HG02870 (cell line): ENCODE results near the gene TMEM132D.

Experiments
- ATAC-seq: cut with Tn5 transposase; IDR thresholded peaks from one replicate; pipeline ENCODE4 v1.9.1; 2021; ENCODE audit warnings: mild to moderate bottlenecking, moderate library complexity; ENCODE audit not compliant: unreplicated experiment

The TMEM132D gene

DNA sequence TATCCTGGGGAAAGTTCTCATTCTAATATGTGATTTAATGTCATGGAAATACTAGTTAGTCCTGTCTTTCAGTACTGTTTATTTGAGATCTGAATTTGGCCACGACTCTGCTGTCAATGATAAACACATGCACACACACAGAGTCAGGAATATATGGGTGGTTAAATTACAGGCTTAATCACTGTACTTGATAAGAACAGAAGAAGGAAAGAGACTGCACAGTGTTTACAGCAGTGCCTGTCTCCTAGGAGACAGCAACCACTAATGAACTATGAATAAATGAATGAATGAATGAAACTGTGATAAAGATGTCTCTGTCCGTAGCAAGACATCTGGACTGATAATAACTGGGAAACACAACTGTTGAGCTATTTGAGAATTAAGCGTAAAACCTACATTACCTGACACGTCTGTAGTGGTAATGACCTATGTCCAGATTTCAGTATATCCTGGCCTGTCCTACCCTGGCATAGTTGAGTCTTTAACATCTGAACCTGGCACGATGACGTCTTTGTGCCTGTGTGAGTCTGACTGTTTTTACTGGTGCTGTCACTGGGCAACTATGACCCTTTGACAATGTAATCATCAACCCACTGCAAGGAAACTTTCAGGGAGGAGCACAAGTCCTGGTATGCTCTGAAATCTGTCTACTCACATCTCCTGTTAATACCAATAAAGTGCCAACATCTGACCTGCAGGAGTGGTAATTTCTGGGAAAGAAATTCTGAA, 524.6 kb downstream of the TMEM132D start:
- ATAC-seq = no peak

DNA sequence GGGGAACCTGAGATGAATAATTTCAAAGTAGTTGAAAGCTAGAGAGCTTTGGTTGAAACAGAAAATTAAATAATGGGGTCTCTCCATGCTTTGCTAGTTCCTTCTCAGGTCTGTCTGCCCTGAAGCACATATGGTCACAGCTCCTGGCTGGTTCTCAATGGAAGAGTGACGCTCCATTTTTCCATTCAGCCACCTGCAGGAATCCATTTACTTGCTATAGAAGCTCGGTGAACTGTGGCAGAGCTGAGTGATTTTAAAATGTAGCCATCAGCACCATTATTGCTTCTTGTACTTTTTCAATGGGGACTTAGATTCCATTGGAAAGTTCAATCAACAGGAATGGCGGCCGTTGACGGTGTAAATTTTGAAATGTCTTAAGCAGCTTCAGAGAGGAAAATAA, 525.3 kb downstream of the TMEM132D start:
- no peak for ATAC-seq

DNA sequence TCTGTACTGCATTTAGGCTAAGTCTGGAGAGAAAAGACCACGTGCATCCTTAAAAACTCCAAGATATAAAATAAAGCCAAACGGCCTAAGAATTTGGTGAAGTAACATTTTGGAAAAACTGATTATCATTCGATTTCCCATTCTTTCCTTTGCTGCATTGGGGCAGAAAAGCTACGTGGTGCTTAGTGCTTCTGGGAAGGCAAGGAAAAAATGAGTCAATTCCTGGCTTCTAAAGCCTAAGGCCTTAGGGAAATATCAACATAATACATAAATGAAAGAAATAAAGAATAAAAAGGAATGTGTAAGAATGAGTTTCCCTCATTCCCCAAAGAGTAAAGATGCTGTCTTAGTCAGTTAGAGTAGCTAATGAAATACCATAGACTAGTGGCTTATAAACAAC, 530.1 kb downstream of the TMEM132D start:
- ATAC-seq = no peak

DNA sequence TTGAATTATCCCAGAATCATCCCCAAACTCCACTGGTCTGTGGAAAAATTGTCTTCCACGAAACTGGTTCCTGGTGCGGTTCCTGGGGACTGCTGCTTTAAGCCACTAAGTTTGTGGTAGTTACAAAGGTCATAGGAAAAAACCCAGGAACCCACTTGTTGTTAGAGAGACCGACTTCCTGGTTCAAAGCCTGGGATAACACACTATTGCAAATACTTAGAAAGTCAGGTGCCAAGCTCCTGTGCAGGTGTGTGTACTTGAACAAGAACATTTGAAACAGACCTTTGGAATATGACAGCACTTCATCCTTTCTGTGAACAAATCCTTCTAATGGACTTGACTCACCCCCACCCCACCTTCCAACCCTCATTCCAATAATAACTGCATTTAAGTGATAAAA, 530.9 kb downstream of the TMEM132D start:
- ATAC-seq = no peak

DNA sequence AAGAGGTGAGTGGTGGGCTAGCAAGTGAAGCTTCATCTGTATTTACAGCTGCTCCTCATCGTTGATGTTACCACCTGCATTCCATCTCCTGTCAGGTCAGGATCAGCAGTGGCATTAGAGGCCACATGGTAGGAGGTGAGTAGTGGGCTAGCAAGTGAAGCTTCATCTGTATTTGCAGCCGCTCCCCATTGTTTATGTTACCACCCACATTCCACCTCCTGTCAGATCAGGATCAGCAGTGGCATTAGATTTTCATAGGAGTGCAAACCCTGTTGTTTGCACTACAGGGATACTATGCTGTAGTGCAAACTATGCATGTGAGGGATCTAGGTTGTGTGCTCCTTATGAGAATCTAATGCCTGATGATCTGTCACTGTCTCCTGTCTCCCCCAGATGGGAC, 531.5 kb downstream of the TMEM132D start:
- ATAC-seq = no peak

DNA sequence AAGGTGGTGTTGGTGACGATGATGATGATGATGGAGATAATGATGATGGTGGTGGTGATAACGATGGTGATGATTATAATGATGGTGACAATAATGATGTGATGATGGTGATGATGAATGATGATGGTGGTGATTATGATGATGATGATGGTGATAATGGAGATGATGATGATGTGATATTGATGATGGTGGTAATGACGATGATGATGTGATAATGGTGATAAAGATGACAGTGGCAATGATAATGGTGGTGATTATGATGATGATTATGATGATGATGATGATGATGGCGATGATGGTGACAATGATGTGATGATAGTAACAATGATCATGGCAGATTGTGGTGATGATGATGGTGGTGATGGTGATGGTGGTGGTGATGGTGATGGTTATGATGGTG, 532.6 kb downstream of the TMEM132D start:
- no peak for ATAC-seq

DNA sequence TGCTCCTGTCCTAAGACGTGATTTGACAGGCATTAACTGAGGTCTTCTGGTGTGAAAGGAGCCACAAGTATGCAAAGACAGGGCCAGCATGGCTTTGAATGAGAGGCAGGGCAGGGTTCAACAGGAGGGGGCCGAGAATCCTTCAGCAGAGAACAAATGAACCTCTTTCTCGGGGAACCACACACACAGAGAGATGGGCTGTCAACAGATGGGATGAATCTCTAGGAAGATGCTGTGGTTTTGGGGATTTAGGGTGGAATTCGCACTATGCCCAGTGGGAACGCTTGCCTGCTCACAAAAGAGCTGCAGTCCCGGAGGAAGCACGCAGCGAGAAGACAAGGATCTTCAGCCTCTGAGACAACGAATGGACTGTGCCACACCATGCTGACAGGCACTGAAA, 537.2 kb downstream of the TMEM132D start:
- ATAC-seq = no peak

DNA sequence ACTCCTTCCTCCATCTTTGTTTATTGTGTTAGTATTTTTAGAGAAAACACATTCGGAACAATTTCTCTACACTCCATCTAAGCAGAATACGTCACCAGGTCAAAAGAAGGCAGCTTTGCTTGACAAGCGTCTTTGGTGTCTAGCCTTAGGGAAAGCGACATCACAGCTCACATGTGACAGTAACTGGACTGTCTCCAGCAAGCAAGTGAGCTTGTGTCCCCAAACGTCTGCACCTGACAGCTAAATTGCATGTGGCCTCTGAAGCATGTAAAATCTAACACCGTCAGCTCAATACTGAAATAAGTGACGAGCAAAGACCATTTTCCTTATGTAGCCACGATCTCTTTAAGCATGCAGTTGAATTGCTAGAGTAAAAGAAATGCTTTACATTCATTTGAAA, 540.8 kb downstream of the TMEM132D start:
- ATAC-seq = no peak

DNA sequence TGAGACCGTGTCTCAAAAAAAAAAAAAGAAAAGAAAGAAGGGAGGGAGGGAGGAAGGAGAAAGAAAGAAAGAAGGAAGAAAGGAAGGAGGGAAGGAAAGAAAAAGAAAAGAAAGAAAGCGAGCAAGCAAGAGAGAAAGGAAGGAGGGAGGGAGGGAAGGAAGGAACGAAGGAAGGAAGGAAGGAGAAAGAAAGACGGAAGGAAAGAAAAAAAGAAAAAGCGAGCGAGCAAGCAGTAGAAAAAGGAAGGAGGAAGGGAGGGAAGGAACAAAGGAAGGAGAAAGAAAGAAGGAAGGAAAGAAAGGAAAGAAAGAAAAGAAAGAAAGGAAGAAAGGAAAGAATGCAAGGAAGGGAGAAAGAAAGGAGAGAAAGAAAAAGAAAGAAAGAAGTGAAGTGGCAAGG, 546.6 kb downstream of the TMEM132D start:
- ATAC-seq = no peak

DNA sequence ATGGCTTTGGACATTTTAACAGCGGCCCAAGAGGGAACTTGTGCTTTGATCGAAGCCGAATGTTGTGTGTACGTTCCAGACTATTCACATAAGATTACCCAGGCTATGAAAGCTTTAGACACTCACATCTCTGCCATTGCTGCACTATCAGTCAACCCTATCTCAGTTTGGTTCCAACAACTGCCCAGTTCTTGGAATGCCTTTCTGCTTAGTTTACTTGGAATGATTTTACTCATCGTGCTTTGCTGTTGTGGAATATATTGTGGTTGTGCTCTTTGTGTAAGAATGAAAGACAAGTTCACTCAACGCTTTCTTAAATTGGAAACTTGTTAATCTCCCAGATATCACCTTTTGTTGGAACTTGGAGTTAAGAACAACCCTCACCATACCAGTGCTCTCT, 552.3 kb downstream of the TMEM132D start:
- ATAC-seq = no peak

DNA sequence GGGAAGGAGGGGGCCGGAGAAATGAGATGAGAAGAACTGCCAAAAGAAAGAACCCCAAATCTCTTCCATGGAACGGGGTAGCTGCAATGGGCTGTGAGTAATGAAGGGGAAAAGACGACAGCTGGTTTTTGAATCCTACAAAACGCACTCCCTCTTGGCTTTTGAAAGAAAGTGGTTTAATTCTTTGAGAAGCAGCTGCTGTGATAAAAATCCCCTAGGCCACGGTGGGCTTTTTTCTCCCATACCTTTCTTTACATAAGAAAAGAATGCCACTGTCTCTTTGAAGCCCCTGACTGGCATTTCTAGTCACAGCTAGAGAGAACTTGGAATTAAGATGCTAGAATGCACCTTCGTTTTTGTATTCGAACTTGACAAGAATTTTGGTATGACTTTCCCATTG, 564.5 kb downstream of the TMEM132D start:
- no peak for ATAC-seq

DNA sequence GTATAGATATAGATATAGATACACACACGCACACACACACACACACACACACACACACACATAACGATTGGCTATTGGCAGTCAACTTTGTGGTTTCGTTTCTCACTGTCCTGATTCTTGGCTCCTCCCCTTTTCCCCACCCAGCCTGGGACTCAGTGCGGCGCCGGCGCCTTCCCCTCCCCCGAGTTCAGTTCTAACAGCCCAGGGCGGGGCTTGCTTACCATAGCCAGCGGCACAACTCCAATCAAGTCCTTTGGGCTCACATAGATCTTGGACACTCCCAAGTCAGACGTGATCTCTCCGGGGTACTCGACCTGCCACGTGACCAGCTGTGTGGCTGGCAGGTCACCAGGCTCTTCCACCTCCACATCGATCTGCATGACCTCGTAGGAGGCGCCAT, 566.4 kb downstream of the TMEM132D start:
- no peak for ATAC-seq

DNA sequence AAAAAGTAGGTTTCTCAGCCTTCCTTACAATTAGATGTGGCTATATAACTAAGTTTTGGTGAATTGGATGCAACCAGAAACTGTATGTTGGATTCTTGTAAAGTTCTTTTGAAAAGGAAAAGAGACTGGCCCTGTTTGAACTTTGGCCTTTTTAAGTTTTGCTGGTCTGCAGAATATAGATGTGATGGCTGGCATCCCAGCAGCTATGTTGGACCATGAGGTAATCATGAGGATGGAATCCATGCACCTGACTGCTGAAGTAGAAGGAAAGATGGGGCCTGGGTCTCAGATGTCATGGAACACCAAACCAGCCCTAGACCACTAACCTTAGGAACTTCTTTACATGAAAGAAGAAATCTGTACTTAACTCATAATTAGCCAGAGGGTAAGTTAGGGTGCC, 568.1 kb downstream of the TMEM132D start:
- no peak for ATAC-seq

DNA sequence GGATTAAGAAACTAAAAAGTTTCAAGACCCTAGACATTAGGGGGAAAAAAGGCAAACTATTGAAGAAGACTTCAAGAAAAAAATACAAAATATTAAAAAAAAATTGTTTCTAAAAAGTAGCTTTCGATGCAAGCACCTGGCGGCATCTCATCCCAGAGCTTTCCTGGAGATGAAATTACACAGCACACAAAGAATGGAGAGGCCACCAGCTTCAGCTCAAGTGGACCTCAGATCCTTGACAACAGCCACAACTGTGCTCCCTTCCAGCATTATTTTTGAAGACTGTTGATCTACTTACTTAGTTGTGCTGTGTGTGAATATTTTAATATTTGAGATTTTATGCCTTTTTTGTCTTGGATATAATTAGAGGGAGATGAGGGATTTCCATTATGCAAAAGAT, 571.5 kb downstream of the TMEM132D start:
- no peak for ATAC-seq

DNA sequence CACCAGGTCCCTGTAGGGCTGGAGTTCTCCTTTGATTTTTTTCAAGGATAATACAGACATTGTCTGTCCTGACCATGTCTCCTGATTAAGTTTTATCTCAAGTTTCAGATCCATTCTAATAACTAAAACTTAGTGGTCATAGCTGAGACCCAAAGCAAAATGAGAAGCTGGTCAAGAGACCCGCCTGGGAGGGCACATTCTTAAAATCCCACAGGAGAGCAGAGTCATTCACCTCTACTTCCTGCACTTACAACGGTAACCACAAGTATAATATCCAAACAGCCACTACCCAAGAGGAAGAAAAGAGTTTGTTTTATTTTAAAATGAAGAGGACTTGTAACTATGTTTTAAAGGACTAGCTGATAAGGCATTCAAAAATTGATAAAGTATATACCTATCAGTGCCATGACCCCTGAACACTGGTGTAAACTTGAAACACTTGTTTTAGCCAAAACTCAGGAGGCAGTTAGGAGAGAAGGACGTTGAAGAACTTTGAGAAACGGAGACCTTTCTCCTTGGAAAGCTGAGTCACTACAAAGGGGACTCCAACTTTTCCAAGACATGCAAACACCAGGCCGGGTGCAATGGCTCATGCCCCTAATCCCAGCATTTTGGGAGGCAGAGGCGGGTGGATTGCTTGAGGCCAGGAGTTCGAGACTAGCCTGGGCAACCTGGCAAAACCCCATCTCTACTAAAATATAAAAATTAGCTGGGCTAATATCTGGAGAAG, 572.3 kb downstream of the TMEM132D start:
- no peak for ATAC-seq

DNA sequence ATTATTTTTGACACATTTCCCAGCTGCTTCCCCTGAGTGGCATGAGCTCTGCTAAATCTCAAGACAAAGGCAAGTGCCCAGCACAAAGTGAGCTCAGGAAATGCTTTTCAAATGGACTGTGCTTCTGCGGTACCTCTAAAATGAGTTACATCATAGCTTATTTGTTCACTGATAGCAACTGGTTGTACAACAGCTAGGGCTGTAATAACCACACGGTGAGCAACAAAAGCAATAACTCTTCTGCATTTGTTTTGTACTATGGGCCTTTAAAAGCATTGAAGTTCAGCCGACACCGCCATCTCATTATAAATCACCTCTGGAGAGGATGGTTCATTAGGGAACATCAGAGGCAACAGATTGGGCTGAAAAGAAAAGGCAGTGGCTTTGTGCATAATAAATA, 575.6 kb downstream of the TMEM132D start:
- no peak for ATAC-seq

DNA sequence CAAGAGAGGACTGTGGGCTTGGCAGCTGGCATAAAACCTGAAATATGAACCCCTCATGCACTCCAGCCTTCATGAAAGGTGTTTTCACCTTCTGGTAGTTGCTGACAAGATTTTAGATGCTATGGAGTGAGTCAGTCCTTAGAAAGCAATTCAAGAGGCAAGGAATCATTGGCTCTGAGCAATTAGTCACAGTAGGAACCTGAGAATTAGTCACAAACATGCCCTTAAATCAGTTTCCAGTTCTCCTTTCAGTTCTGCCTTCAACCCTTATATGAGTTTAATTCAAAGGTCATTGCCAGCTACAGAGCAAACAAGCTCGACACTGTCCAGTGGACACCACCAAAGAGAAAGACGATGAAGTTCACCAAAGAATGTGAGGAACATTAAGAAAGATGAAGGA, 578.3 kb downstream of the TMEM132D start:
- ATAC-seq = no peak

DNA sequence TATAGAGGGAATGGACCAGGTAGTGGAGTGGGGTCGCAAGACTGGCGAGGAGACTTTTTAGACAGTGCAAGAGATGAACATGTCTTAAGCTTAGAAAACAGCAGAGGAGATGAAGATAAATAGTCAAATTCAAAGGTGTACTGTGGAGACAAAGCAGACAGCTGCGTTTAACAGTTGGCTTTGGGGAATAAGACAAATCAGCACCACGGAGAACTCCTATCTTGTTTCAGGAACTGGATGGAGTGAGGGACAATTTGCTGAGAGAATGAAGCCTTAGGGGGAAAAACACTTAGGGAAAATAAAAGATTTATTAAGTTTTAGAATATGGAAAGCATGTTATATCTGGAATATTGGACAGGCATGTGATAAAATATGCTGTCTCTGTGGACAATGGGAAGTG, 591.8 kb downstream of the TMEM132D start:
- no peak for ATAC-seq

DNA sequence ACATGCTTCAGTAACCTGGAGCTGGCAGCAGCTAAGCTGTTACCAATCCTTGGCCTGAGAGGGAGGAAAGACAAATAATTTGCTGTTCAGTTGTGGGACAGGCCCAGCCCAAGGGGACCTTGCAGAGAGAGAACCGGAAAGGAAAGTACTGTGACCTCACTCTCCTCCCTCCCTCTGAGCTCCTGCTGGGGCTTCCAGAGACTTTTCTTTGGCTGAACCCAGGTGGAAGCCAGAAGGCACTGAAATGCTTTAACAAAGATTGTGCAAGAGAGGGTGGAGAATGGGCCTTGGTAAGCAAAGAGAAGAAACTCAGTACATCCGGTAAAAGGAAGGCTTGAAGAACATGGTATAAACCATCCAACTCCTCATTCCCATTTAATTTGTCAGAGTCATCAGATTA, 593.5 kb downstream of the TMEM132D start:
- no peak for ATAC-seq

DNA sequence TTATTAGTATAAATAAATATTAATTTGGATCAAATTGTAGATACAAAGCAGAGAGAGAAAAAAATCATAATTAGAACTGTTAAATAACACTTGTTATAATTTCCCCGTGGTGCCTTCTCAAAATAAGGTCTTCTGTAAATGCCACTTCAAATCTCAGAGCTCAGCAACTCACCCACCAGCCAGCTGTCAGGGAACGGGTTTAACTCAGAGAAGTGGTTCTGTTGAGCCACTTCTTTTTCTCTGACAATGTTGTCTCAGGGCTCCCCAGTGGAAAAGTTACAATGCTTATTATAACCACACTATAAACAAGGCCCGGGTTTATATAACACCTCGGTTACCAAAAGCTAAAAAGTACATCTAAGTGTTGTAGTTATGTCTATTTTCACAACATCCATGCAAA, 598.0 kb downstream of the TMEM132D start:
- no peak for ATAC-seq

DNA sequence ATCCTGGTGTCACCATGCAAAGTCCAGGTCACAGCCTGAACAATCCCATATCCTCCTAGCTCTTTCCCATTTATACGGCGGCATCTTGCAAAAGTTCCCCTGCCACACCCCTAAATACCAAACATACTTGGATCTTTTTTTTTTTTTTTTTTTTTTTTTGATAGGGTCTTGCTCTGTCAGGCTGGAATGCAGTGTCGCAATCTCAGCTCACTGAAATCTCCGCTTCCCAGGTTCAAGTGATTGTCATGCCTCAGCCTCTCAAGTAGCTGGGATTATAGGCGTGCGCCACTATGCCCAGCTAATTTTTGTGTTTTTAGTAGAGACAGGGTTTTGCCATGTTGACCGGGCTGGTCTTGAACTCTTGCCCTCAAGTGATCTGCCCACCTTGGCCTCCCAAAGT, 599.3 kb downstream of the TMEM132D start:
- no peak for ATAC-seq

DNA sequence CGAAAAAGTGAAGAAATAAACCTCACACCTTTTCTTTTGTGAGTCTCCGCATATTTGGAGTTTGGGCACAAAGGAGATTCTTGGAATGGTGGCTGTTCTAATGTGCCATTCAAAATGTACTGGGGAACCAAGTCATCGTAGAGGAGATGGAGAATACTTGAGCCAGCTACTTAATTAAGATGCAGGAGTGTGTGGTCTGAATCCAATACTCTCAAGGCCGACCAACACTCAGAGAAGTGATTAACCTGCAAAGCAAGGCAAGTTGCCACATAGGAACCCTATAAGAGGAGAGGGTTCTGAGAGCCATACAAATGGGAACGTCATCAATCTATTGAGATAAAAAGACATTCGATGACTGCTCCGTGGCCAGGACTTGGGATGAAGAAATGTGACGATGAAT, 603.8 kb downstream of the TMEM132D start:
- ATAC-seq = no peak

DNA sequence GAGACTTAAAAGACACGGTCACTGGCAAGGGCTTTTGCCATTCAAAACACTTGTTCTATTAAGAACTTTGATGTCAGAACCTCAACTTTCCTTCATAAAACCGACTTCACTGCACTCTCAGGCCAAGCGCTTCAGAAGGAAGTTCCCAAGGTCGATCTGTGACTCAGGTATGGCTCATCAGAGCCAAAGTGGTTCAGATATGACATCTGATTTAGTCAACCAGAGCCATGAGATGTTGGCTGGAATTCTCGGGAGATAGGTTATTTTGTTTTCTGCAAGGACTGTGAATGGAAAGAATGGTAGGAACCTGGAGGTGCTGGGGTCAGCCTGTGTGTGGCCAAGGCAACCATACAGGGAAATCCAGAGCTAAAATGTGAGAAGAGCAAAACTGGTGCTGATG, 604.9 kb downstream of the TMEM132D start:
- ATAC-seq = no peak
